Common myeloid progenitor, CD34-positive (primary cell): ENCODE results near the gene MAP3K14.

Source experiments
- CTCF ChIA-PET: fragments of 350-600 bp; sonication (Branson Sonifier 250); formaldehyde crosslinking; loops from one replicate; lab custom pipeline; 2021; ENCODE audit warnings: antibody characterized with exemption; lab: Charles Lee
- POLR2A ChIA-PET: fragments of 350-600 bp; sonication (Branson Sonifier 250); formaldehyde crosslinking; loops from one replicate; lab custom pipeline; 2021; ENCODE audit warnings: antibody characterized with exemption; lab: Charles Lee
- DNase-seq, 3 donors: peaks; one replicate each; pipeline versions ENCODE4 v3.0.0 to v3.0.0-alpha.2; 2013
- H3K27ac ChIP-seq, 2 experiments: 1 replicate in 1 of 2; 2 replicates in 1 of 2; pipeline ENCODE4 v1.7.0; 2013; ENCODE audit warnings: inconsistent platforms in 2 of 2, low read length in 2 of 2, mild to moderate bottlenecking in 2 of 2, low read depth in 1 of 2, moderate library complexity in 1 of 2; ENCODE audit not compliant: severe bottlenecking in 2 of 2, insufficient read depth in 1 of 2, poor library complexity in 1 of 2
- H3K27me3 ChIP-seq, 5 experiments: replicated peaks in 2 of 5; 1 replicate in 3 of 5; 2 replicates in 2 of 5; pipeline versions ENCODE4 v1.6.1 to v1.7.0; 2013; ENCODE audit warnings: low read length in 4 of 5, mild to moderate bottlenecking in 2 of 5, moderate library complexity in 2 of 5, inconsistent platforms in 1 of 5; ENCODE audit not compliant: insufficient read depth in 5 of 5, control insufficient read depth in 4 of 5
- H3K36me3 ChIP-seq, 4 experiments: 1 replicate in 2 of 4; 2 replicates in 2 of 4; pipeline versions ENCODE4 v1.6.1 to v1.7.0; 2013; ENCODE audit warnings: low read length in 3 of 4, control low read depth in 1 of 4, mild to moderate bottlenecking in 1 of 4; ENCODE audit not compliant: control insufficient read depth in 4 of 4, insufficient read depth in 4 of 4
- H3K4me1 ChIP-seq, 4 experiments: 1 replicate in 3 of 4; 2 replicates in 1 of 4; pipeline versions ENCODE4 v1.6.1 to v1.7.1; 2013; ENCODE audit warnings: low read length in 3 of 4, mild to moderate bottlenecking in 3 of 4, control low read depth in 1 of 4, inconsistent platforms in 1 of 4, moderate library complexity in 1 of 4; ENCODE audit not compliant: control insufficient read depth in 4 of 4, insufficient read depth in 4 of 4; ENCODE audit errors: control extremely low read depth in 1 of 4
- H3K4me3 ChIP-seq, 7 experiments: 1 replicate in 4 of 7; 2 replicates in 3 of 7; pipeline versions ENCODE4 v1.5.1 to v1.7.0; 2013; ENCODE audit warnings: mild to moderate bottlenecking in 7 of 7, low read length in 6 of 7, moderate library complexity in 6 of 7, inconsistent platforms in 2 of 7, low read depth in 2 of 7, control low read depth in 1 of 7; ENCODE audit not compliant: insufficient read depth in 4 of 7, control insufficient read depth in 1 of 7; ENCODE audit errors: extremely low read depth in 1 of 7
- H3K9me3 ChIP-seq, 5 experiments: 1 replicate in 4 of 5; 2 replicates in 1 of 5; pipeline versions ENCODE4 v1.6.1 to v1.7.1; 2013; ENCODE audit warnings: low read length in 4 of 5, mild to moderate bottlenecking in 2 of 5, inconsistent platforms in 1 of 5, low read depth in 1 of 5, moderate library complexity in 1 of 5; ENCODE audit not compliant: control insufficient read depth in 4 of 5, insufficient read depth in 2 of 5; ENCODE audit errors: control extremely low read depth in 1 of 5
- WGBS: methylation state at CpG from one replicate; pipeline ENCODE4 v1.1.5; 2013; ENCODE audit not compliant: insufficient coverage; 5-methylcytosine and 5-hydroxymethylcytosine counted together

MAP3K14 gene

DNA sequence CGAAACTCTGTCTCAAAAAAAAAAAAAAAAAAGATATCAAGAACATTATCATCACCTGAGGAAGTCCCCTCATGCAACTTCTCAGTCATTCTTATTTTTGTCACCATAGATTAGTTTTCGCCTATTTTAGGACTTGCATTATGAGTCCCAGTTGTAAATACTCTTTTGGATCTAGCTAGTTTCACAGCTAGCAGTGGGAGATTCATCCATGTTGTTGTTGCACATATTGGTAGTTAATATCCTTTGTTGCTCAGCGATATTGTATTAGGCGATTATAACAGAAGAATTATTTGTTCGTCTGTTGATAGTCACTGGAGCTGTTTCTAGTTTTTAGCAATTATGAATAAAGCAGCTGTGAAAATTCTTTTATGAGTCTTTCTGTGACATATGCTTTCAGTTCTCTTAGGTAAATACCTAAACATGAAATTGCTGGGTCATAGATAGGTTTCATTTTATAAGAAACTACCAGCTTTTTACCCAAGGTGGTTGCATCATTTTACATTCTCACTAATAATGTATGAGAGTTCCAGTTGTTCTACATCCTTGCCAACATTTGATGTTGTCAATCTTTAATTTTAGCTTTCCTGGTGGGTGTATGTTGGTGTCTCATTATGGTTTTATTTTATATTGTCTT lies 40.7 kb upstream of the MAP3K14 start:
- Histone ChIP-seq H3K4me1 (peaks cover 0 to 4% (median 1%) of the 10 kb centered on the region in 4 experiments), H3K9me3 (no peaks in the 10 kb centered on the region), H3K36me3 (no peaks in the 10 kb centered on the region), H3K27me3 (peaks cover 0 to 3% (median 0%) of the 10 kb centered on the region in 5 experiments), H3K27ac (no peak overlapping the region), H3K4me3 (no peak overlapping the region)
- no peak for DNase-seq
- POLR2A ChIA-PET: interaction anchor here (0.6 kb wide), 1 partner anchor 1105 kb away, joined by 3 read pairs; no protein-coding TSS in a partner anchor
- CTCF ChIA-PET: interaction anchor here (2.1 kb wide), 1 partner anchor 12 kb away, joined by 6 read pairs; no protein-coding TSS in a partner anchor
- WGBS: 96% methylated on average over 4 of the region's 5 CpGs

DNA sequence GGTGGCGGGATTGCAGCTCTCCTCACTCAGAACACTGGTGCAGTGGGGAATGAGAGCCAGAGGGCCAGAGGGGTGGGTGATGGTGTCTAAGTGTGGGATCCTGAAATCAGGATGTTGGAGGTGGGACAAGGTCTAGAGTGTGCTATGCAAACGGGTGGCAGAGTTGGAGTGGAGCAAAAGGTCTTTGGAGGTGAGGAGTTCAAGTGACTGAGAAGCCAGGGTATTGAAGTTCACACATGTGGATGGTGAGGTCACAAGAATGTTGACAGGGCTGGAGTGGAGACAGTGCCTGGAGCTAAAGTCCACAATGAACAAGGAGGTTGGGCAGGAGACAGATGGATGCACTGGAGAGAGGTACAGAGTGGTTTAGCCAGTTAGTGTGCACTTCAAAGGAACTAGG lies 38.3 kb upstream of the MAP3K14 start:
- H3K4me1 ChIP-seq: peaks cover 0 to 4% (median 1%) of the 10 kb centered on the region in 4 experiments
- H3K4me3 ChIP-seq: no peak overlapping the region
- no peaks in the 10 kb centered on the region for H3K27me3 ChIP-seq
- H3K36me3 ChIP-seq: no peaks in the 10 kb centered on the region
- 92% methylated on average over 2 of the region's 2 CpGs for WGBS
- CTCF ChIA-PET: no interaction called here
- no peak overlapping the region for H3K27ac ChIP-seq
- POLR2A ChIA-PET: no interaction called here
- DNase-seq: no peak
- H3K9me3 ChIP-seq: peaks cover 0 to 6% (median 3%) of the 10 kb centered on the region in 5 experiments

DNA sequence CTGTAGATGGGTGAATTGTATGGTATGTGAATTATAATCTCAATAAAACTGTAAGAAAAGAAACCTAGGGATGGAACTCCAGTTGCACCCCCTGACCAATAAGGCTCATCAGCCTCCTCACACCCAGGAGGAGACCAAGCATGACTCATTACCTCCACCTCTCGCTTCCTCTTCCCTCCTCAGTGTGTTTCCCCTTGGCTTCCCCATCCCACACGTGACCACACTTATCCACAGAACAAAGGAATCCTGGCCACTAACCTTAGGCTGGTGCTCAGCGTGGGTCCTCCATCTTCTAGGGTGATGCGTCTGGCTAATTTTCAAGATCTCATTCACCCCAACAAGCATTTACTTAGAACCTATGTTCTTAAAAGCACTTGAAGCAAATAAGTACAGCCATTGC lies 36.2 kb upstream of the MAP3K14 start:
- peaks cover 0 to 6% (median 3%) of the 10 kb centered on the region in 5 experiments for H3K9me3 ChIP-seq
- DNase-seq: peak in 2 of 3 donors; percentile 38 to 45
- POLR2A ChIA-PET: no interaction called here
- no peaks in the 10 kb centered on the region for H3K36me3 ChIP-seq
- H3K27ac ChIP-seq: no peak overlapping the region
- no peaks in the 10 kb centered on the region for H3K27me3 ChIP-seq
- CTCF ChIA-PET: interaction anchor here (1.4 kb wide), 1 partner anchor 11 kb away, joined by 5 read pairs; no protein-coding TSS in a partner anchor
- H3K4me1 ChIP-seq: peaks cover 0 to 4% (median 1%) of the 10 kb centered on the region in 4 experiments
- 72% methylated on average over 4 of the region's 4 CpGs for WGBS
- H3K4me3 ChIP-seq: no peak overlapping the region

DNA sequence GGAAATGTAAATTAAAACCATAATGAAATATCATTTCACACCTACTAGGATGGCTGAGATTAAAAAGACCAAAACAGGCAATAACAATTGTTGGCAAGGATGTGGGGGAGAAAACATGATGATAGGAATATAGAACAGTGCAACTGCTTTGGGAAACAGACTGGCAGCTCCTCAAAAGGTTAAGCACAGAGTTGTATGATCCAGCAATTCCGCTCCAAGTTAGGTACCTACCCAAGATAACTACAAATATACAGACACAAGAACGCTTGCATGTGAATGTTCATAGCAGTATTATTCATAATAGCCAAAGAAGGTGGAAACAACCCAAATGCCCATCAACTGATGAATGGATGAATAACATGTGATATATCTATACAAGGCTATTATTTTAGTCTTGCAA lies 35.0 kb upstream of the MAP3K14 start:
- Histone ChIP-seq H3K36me3 (no peaks in the 10 kb centered on the region), H3K27me3 (no peaks in the 10 kb centered on the region), H3K4me3 (no peak overlapping the region), H3K9me3 (peaks cover 0 to 6% (median 3%) of the 10 kb centered on the region in 5 experiments), H3K4me1 (peaks cover 0 to 12% (median 1%) of the 10 kb centered on the region in 4 experiments), H3K27ac (no peak overlapping the region)
- POLR2A ChIA-PET: no interaction called here
- DNase-seq: peak in 1 of 3 donors; percentile 24
- CTCF ChIA-PET: no interaction called here
- WGBS: no CpG with 5 or more reads among the region's 2 CpGs

DNA sequence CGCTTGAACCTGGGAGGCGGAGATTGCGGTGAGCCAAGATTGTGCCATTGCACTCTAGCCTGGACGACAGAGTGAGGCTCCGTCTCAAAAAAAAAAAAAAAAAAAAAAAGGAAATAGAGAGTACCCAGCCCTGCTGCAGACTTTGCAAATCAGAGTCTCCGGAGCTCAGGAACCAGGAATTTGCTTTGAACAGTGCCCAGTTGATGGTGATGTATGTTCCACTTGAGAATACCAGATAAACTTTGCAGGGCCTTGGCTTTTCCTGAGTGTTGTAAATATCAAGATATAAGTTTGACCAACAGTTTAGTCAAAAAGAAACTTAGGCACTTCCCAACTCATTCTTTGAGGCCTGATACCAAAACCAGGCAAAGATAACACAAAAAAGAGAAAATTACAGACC lies 30.6 kb upstream of the MAP3K14 start:
- no peaks in the 10 kb centered on the region for H3K27me3 ChIP-seq
- ChIA-PET CTCF (interaction anchor here (0.9 to 2.2 kb wide), 5 partner anchors 10 to 31 kb away, joined by 3 to 8 read pairs (median 3); partner anchors contain the start of gene MAP3K14), POLR2A (no interaction called here)
- WGBS: 13% methylated on average over 1 of the region's 6 CpGs
- H3K27ac ChIP-seq: no peak overlapping the region
- H3K9me3 ChIP-seq: peaks cover 0 to 6% (median 3%) of the 10 kb centered on the region in 5 experiments
- H3K4me3 ChIP-seq: no peak overlapping the region
- no peak for DNase-seq
- peaks cover 7 to 32% (median 23%) of the 10 kb centered on the region in 4 experiments for H3K4me1 ChIP-seq
- H3K36me3 ChIP-seq: no peaks in the 10 kb centered on the region

DNA sequence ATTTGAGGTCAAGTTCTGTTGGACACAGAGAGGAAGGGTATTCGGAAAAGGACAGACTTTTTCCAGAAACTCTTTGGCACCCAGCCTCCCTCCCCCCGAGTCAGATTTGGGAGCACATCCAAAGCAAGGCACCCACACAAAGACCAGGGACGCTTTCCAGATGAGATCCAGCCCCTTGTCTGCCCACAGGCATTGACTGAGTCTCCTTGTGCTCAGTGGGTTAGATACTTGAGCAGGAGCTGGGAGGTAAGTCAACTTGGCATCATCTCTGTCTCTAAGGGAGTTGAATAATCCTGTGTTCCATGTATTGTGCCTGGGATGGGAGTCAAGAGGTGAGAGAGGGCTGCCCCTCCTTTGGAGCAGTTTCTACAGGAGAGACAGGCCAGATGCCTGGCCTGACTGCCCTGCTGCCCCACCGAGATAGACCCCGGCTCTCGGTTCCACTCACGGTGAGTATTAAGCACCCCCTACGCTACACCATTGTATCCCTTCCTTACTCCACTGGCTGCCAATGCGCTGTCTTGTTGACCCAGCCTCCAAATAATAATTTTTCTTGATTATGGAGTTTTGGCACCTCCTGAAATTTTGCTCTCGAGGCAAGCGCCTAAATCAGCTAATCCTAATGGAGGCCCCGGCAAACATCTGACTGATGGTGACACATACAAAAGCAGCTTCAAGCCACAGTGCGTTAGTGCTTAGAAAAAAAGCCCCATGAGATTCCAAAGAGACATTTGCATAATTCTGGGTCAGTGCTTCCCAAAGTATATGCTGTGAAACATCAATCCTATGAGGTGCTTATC lies 29.6 kb upstream of the MAP3K14 start:
- no peak overlapping the region for H3K27ac ChIP-seq
- POLR2A ChIA-PET: interaction anchor here (0.9 kb wide), 1 partner anchor 13 kb away, joined by 3 read pairs; no protein-coding TSS in a partner anchor
- DNase-seq: no peak
- H3K4me1 ChIP-seq: peaks cover 7 to 32% (median 23%) of the 10 kb centered on the region in 4 experiments
- H3K36me3 ChIP-seq: no peaks in the 10 kb centered on the region
- no peaks in the 10 kb centered on the region for H3K9me3 ChIP-seq
- H3K4me3 ChIP-seq: no peak overlapping the region
- H3K27me3 ChIP-seq: no peaks in the 10 kb centered on the region
- 92% methylated on average over 11 of the region's 13 CpGs for WGBS
- CTCF ChIA-PET: interaction anchor here (0.6 to 2.2 kb wide), 11 partner anchors 12 to 112 kb away, joined by 3 to 8 read pairs (median 4); no protein-coding TSS in a partner anchor
